ENCODE data around the gene SUB1.

The SUB1 gene

GRCh38 chr5:32589942-32590869 is 4.8 kb downstream of the SUB1 start (continued):
- TF ChIP-seq ZNF184 (tag by site-specific recombination; IDR thresholded peaks at IDR 0.05): peak; percentile 100
- no peak for TF ChIP-seq ZNF521 (tag by site-specific recombination; IDR thresholded peaks at IDR 0.05)
- TF ChIP-seq GLIS2 (tag by site-specific recombination; IDR thresholded peaks at IDR 0.05): no peak
- TF ChIP-seq ZBTB8A (tag by site-specific recombination; IDR thresholded peaks at IDR 0.05): 0 out of 2 replicates have a peak, but pooled peaks have one; percentile 25
- TF ChIP-seq HOXA7 (CRISPR knock-in tag; IDR thresholded peaks at IDR 0.05; ENCODE audit: borderline replicate concordance): no peak
- TF ChIP-seq ELK4 (IDR thresholded peaks at IDR 0.05; ENCODE audit: borderline replicate concordance, low read depth, low read length): no peak
- no peak for TF ChIP-seq ZNF23 (tag by site-specific recombination; IDR thresholded peaks at IDR 0.05; ENCODE audit: borderline replicate concordance)
- no peak for TF ChIP-seq ZBTB26 (tag by site-specific recombination; optimal IDR thresholded peaks at IDR 0.05)
- no peak for TF ChIP-seq ZNF560 (tag by site-specific recombination; IDR thresholded peaks at IDR 0.05; ENCODE audit: borderline replicate concordance)

- CTCF ChIA-PET: interaction anchor here (0.7 kb wide), 1 partner anchor 100 kb away, joined by 4 read pairs; no protein-coding TSS in a partner anchor
Measured at GRCh38 chr5:32595118-32595517, 9.8 kb downstream of the SUB1 start.

GRCh38 chr5:32597041-32597629 is 11.8 kb downstream of the SUB1 start:
- no peak overlapping the region for H3K27ac ChIP-seq (ENCODE audit: extremely low read depth, low read depth, low read length)
- ChIA-PET CTCF (interaction anchor here (0.6 to 1.2 kb wide), 3 partner anchors 16 to 539 kb away, joined by 3 to 4 read pairs (median 4); no protein-coding TSS in a partner anchor), POLR2A (no interaction called here)
- H3K9me3 ChIP-seq (ENCODE audit: control insufficient read depth, insufficient read depth, low read depth, low read length): no peaks in the 10 kb centered on the region
- no peak overlapping the region for H3K4me3 ChIP-seq (ENCODE audit: low read depth, low read length)
- no peak for TF ChIP-seq ZNF777 (tag by site-specific recombination; IDR thresholded peaks at IDR 0.05; ENCODE audit: borderline replicate concordance)
- TF ChIP-seq ZNF202 (tag by site-specific recombination; IDR thresholded peaks at IDR 0.05; ENCODE audit: borderline replicate concordance): no peak
- TF ChIP-seq ZNF521 (tag by site-specific recombination; IDR thresholded peaks at IDR 0.05): no peak
- no peak for TF ChIP-seq ZNF48 (tag by site-specific recombination; IDR thresholded peaks at IDR 0.05)
- TF ChIP-seq ZNF776 (tag by site-specific recombination; IDR thresholded peaks at IDR 0.05; ENCODE audit: borderline replicate concordance): no peak
- TF ChIP-seq ZNF280D (tag by site-specific recombination; IDR thresholded peaks at IDR 0.05): no peak
- H3K4me1 ChIP-seq (ENCODE audit: control insufficient read depth, insufficient read depth, low read length): no peaks in the 10 kb centered on the region
- H3K36me3 ChIP-seq (ENCODE audit: control insufficient read depth in 2 of 2, insufficient read depth in 1 of 2, low read length in 2 of 2): peaks cover 83 to 99% of the 10 kb centered on the region in 2 experiments

More at GRCh38 chr5:32595118-32595517, 9.8 kb downstream of the SUB1 start:
- Histone ChIP-seq H3K4me3 (ENCODE audit: low read depth, low read length) (no peak overlapping the region), H3K36me3 (ENCODE audit: control insufficient read depth in 2 of 2, insufficient read depth in 1 of 2, low read length in 2 of 2) (peaks cover 93% of the 10 kb centered on the region in 2 experiments), H3K9me3 (ENCODE audit: control insufficient read depth, insufficient read depth, low read depth, low read length) (no peaks in the 10 kb centered on the region), H3K27ac (ENCODE audit: extremely low read depth, low read depth, low read length) (no peak overlapping the region), H3K4me1 (ENCODE audit: control insufficient read depth, insufficient read depth, low read length) (no peaks in the 10 kb centered on the region)
- POLR2A ChIA-PET: no interaction called here
- no peak for TF ChIP-seq ZSCAN18 (tag by site-specific recombination; IDR thresholded peaks at IDR 0.05)
- TF ChIP-seq ZNF362 (tag by site-specific recombination; IDR thresholded peaks at IDR 0.05): 0 out of 2 replicates have a peak, but pooled peaks have one; percentile 25
